Choroid plexus epithelial cell (primary cell): ENCODE results near the gene PKDCC.
"Not testable (repeated sequence)": the region's sequence is repeated elsewhere in the genome, so short reads cannot be mapped to it uniquely, and the experiment has no call there.

Experiments
- DNase-seq: peaks from one replicate; pipeline ENCODE4 v3.0.0-alpha.2; 2010; ENCODE audit warnings: low read depth
- H3K4me3 ChIP-seq: 2 replicates; pipeline ENCODE4 v1.5.1; 2011; ENCODE audit warnings: low read depth, mild to moderate bottlenecking, control low read depth, low read length, moderate library complexity
- CTCF ChIP-seq: conservative IDR thresholded peaks from 2 replicates; pipeline ENCODE4 v1.5.1; 2011; ENCODE audit warnings: low read depth, mild to moderate bottlenecking, control low read depth, inconsistent platforms, low read length, moderate library complexity

Gene PKDCC

GRCh38 chr2:42030200-42030759 lies 17.5 kb upstream of the PKDCC start:
- no peak for TF ChIP-seq CTCF
- no peak for DNase-seq
- no peak overlapping the region for H3K4me3 ChIP-seq

GRCh38 chr2:42030829-42031228 lies 17.0 kb upstream of the PKDCC start:
- TF ChIP-seq CTCF = no peak
- no peak overlapping the region for H3K4me3 ChIP-seq
- no peak for DNase-seq

DNA sequence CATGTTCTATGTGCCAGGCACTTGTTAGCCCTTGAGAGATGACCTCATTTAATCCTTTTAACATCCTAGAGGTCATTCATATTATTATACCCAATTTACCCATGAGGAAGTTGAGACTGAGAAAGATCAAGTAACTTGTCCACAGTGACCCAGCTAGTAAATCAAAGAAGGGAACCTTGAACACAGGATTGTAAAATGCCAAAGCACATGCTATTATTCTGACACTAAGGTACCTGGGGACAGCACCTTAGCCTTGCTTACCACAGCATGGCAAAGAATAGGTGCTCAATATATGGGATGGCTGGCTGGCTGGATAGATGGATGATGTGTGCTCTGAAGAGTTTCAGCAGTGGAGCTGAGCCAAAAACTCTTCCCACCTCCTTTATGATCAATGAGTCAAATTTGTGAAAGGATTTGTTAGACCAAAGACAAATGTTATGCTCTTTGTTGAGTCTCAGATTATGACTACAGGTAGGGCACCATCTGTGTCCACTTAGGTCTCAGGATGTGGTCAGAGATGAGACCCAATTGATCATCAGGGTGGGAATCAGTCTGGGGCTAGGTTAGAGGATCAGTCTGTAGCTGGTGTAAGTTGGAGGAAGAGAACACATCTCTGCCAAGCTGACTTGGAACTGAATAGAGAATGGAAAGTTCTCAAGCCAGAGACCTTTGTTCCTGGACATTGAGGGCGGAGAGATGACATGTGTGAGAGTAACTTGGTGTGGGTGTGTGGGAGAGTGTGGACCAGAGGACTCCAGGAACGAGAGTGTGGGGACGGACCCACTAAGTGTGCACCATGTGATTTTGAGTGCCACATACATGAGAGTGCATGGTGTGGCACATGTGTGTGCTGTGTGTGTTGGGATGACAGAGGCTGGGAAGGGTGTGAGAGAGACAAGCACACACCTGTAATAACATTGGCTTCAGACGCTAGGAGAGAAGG lies 16.3 kb upstream of the PKDCC start:
- no peak for DNase-seq
- no peak for TF ChIP-seq CTCF
- no peak overlapping the region for H3K4me3 ChIP-seq

GRCh38 chr2:42032224-42032620 lies 15.6 kb upstream of the PKDCC start:
- TF ChIP-seq CTCF = no peak
- H3K4me3 ChIP-seq = no peak overlapping the region
- no peak for DNase-seq

DNA sequence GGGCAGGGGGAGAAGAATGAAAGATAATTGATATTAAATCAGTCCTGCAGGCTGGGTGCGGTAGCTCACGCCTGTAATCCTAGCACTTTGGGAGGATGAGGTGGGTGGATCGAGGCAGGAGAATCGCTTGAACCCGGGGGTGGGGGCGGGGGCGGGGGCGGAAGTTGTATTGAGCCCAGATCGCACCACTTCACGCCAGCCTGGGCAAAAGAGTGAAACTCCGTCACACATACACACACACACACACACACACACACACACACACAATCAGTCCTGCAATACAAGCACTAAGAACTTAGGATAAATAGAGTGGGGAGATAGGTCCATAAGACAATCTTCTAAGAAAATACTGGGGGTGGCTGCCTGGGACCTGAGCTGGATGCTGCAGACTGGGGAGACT lies 15.1 kb upstream of the PKDCC start:
- no peak overlapping the region for H3K4me3 ChIP-seq
- no peak for DNase-seq
- no peak for TF ChIP-seq CTCF

- not testable (repeated sequence) for H3K4me3 ChIP-seq, DNase-seq
These were observed 13.7 kb upstream of the PKDCC start for GRCh38 chr2:42034096-42034495.

DNA sequence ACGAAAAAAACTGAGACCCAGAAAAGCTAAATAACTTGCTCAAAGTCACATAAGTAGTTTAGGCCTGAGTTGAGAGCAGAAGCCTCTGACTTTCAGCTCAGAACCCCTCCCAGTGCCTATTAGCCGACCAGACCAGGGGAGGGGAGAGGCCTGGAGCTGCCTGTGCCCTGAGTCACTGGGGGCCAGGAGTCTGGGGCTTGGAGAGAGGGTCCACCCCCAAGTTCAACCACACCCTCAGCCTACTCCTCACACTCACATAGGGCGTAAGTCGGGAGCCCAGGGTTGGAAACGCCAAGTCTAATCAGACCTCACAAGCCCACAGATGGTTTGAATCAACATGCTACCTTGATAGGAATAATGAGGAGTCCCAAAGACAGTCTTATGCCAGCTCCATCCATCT lies 12.6 kb upstream of the PKDCC start:
- DNase-seq = no peak
- no peak overlapping the region for H3K4me3 ChIP-seq
- no peak for TF ChIP-seq CTCF
